GM19455 (cell line): ENCODE data around the gene FAM234A.
"Not testable (repeated sequence)": the region's sequence is repeated elsewhere in the genome, so short reads cannot be mapped to it uniquely, and the experiment has no call there.

Source experiments
- ATAC-seq: cut with Tn5 transposase; IDR thresholded peaks from one replicate; pipeline ENCODE4 v1.9.1; 2021; ENCODE audit not compliant: unreplicated experiment

FAM234A gene

DNA sequence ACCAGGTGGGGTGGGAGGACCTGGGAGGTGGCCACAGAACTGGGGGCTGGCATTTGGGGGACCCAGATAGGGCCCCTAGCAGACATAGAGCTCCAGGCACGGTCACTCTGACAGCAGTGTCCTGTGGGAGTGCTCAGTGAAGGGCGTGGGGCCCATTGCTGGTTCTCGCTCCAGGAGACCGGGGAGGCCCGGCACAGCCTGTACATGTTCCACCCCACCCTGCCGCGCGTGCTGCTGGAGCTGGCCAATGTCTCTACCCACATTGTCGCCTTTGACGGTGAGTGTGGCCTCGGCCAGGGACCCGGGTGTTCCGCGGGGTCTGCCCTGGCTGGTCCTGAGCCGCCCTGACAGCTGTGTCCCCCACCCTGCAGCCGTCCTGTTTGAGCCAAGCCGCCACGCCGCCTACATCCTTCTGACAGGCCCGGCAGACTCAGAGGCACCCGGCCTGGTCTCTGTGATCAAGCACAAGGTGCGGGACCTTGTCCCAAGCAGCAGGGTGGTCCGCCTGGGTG, 29.9 kb downstream of the FAM234A start:
- ATAC-seq = no peak

DNA sequence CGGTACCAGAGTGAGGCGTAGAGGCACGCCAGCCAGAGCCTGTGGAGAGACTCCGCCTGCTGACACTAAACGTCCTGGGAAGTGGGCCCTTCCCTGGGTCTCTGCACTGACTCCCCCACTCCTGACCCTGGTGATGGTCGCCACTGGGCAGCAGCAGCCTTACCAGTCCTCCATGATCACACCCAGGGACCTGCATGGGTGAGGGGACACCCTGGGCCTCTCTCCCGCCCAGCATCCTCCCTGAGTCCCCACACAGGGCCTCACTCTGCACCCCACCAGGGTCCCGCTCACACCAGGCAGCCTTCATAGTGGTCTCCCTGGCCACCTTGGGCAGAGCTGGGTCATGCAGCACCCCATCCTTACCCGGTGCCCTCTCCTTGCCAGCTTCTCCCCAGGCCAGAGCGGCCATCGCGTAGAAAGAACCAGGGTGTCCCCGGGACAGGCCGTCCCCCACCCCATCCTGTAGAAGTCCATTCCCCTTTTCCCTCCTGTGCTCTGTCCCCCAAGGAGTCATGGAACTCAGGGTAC, 30.4 kb downstream of the FAM234A start:
- no peak for ATAC-seq

- no peak for ATAC-seq
These were observed 31.1 kb downstream of the FAM234A start for GRCh38 chr16:265711-266110.

DNA sequence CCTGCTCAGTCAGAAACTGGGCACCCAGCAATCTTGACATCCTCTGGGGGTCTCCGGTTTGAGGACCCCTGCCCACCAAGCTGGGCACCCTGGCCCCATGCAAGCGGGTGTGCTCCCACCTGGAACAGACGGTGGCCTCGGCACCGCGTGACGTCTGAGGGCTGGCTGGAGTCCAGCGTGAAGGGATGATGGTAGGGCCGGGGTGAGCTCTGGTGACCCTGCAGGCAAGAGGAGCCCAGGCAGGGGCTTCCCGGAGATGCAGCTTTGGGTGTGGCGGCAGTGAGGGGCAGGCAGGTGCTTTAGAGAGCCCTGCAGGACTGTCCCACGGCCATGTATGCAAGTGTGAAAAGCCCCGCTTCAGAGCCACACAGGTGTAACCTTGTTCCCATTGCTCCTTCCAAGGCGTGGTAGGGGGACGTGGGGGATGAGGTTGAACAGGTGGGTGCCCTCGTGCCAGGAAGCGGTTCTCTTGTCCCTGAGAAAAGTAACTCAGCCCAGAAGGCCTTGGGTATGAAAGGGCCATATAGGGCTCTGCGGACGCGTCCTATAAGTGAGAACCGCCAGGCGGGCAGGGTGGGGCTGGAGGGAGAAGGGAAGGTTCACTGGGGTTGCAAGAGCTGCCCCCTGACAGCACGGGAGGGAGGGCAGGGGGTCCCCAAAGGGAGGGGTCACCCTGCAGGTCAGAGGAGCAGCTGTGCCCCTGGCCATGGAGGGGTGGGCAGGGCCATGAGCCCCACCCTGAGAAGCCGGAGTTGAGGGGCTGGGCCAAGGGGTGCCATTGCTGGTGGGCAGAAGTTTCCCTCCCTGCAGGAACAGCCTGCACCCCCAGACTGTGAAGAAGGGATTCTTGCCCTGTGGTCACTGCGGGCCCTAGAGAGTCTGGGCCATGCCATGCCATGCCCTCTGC, 31.9 kb downstream of the FAM234A start:
- no peak for ATAC-seq

GRCh38 chr16:267562-267961, 32.9 kb downstream of the FAM234A start:
- not testable (repeated sequence) for ATAC-seq

GRCh38 chr16:268141-269053, 33.8 kb downstream of the FAM234A start:
- no peak for ATAC-seq

DNA sequence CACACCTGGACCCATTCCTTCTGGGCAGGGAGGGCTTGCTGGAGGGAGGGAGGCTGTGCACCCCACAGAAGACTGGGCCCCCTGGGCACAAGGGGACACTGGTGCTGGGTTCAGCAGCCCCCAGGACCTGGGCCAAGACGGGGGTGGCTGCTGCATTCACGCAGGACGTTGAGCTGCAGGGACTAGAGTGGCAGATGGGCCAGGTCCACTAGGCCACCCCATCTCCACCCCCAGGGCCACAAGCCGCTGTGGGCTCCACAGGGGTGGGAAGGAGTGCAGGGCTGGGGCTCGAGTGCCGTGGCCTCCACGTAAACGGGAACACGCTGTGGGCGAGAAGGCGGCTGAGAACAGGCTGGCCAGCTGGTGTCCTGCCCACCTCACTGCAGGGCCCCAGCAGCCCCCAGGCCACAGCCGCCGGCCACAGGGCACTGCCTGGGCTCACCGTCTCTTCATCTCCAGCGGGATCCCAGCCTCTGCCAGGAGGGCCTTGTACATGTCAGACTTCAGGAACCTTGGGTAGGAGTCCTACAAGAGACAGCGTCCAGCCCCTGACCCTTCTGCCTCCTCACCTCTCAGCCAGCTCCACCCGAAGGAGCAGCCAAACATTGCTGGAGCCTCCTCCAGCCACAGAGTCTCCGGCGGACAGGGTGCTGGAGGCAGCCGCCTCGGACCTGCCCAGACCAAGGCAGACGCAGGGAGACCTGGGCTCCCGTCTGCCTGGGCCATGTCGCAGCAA, 34.6 kb downstream of the FAM234A start:
- ATAC-seq = no peak

GRCh38 chr16:270381-271255, 36.0 kb downstream of the FAM234A start:
- no peak for ATAC-seq

DNA sequence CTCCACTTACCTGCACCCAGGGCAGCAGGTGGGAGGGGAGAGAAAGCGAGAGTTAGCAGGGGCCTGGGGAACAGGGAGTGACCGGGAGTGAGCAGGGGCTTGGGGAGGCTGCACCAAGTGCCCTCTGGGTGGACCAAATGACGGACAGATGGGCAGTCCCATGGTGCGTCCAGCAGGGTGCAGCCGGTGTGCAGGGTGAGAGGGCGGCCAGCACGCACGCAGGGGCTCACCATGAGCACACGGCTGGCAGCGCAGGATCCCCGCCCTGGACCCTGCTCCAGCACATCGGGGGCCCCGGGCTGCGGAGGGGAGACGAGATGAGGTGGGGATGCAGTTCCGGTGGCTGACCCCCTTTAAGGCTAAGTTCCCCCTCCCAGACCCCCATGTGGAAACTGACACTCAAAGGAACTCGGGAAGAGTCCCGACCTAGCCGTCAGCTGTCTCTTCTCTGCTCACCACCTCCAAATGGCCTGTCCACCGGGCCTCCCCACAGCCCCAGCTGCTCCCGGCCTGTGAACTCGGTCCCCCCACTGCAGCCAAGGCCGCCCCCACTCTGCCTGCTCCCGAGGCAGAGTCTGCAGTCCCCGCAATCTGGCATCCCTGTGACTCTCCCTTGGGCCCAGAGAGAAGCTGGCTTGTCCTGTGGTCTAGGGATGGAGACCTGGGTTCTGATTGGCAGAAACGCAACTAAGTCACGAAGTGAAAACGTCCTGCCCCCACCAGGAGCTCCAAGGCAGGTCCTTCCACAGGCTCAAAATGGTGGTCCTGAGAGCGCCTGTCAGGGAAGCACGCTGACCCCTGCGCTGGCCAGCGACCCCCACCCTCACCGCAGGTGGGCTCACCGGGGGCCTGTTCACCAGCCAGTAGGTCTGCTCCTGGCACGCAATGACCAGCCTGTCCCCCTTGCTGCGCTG, 38.3 kb downstream of the FAM234A start:
- no peak for ATAC-seq

DNA sequence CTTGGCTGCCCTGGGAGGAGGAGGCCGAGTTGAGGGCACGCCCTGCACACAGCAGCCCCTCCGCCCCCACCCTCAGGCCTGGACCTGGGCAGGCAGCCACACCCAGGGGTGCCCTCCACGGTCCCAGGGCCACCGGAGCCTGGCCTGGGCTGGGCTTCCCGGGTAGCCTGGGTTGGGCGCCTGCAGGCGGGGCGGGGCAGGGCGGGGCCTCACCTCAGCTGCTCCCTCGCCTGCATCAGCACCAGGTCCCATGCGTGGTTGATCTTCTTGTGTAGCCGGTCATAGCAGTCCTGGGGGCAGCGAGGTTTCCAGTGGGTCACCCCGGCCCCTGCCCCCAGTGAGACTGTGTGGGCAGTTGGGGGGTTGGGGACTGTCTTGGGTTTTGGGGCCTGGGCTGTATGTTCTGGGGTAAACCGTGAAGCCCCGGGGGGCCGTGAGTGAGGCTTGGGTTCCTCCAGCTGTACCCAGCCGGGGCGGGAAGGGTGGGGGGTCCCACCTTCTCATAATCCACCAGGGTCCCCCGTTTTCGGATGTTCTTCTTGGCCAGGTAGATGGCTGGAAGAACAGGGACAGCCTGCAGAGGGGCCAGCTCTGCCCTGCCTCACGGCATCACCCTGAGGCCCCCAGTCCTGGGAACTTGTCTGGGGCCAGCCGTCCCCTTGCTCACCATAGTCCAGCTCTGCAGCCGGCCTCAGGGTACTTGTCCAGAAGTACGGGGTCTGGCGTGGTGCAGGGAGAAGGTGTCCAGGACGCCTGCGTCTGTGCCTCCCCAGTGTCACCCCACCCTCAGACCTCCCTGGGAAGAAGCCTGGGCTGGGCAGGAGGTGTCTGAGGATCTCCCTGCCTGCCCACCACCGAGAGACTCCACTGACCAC, 39.2 kb downstream of the FAM234A start:
- ATAC-seq = no peak

DNA sequence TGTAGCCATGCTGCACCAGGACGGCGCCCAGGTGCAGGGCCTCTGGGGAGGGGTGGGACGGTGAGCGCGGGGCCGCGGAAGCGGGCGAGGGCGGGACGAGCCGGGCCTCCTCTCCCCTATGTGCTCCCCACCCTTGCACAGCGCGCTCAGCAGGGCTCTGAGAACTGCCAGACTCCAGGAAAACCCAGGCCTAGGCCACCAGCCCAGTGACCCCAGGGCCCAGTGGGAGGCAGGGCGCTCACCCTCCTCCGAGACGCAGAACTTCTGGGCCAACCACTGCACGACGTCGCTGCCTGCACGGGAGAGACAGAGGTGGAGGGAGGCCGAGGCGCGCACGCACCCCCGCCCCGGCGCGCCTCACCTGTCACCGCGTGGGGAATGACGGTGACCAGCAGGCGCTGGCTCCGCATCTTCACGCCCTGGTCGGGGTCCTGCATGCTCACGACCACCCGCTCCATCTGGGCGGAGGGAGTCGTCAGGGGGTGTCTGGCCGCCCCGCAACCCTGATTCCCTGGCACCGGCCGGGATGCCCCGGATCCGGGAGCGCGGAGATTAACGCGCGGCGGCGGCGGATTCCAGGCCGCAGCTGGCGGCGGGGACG, 40.5 kb downstream of the FAM234A start:
- ATAC-seq = no peak

- ATAC-seq = no peak
These were observed 41.2 kb downstream of the FAM234A start, which contains the start of gene RGS11 for GRCh38 chr16:275786-276232. RGS11 (minus strand) TSS chr16:275944; CDS start chr16:275911, 33 bp downstream.

GRCh38 chr16:276426-277077, 41.9 kb downstream of the FAM234A start:
- ATAC-seq = no peak

DNA sequence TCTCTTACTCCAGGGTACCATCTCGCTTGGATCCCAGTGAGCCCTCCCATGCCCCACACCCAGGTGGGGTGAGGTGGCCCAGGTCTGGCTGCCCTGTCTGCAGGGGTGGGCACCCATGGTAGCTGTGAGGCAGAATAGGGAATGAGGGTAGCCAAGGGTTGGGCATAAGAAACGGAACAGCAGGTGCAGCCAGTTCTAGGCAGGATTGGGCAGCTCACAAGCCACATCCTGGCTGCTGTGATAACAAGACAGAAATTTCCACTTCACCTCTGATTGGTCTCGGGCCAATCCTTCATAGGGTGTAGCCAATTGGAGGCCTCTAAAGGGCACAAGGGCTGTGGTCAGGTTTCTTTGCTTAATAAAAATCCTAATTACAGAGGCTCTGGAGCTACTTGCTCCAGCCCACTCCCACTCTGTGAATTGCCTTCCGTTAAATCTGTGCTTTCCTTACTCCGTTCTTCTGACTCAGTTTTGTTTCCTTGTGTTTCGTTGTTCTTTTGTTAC, 44.3 kb downstream of the FAM234A start:
- ATAC-seq = no peak

GRCh38 chr16:279531-279930, 44.9 kb downstream of the FAM234A start:
- ATAC-seq = no peak

GRCh38 chr16:280005-280460, 45.4 kb downstream of the FAM234A start:
- ATAC-seq = no peak
